HG03442 (cell line): Measurements from ENCODE around the gene BRIX1.
"Not testable (repeated sequence)": the region's sequence is repeated elsewhere in the genome, so short reads cannot be mapped to it uniquely, and the experiment has no call there.

ENCODE experiments used
- ATAC-seq: cut with Tn5 transposase; IDR thresholded peaks from one replicate; pipeline ENCODE4 v1.9.1; 2021; ENCODE audit warnings: mild to moderate bottlenecking, moderate library complexity; ENCODE audit not compliant: unreplicated experiment

Gene BRIX1

GRCh38 chr5:34913072-34913471, 2.4 kb upstream of the BRIX1 start:
- no peak for ATAC-seq

GRCh38 chr5:34914671-34915138, 806 bp upstream of the BRIX1 start:
- peak; percentile 9 for ATAC-seq

- peak; percentile 5 for ATAC-seq
Measured at GRCh38 chr5:34915856-34916192, 313 bp downstream of the BRIX1 start.

- no peak for ATAC-seq
Measured at GRCh38 chr5:34916518-34916917, 1.0 kb downstream of the BRIX1 start.

GRCh38 chr5:34918025-34918424, 2.5 kb downstream of the BRIX1 start:
- ATAC-seq, result no peak

GRCh38 chr5:34919077-34919476, 3.6 kb downstream of the BRIX1 start:
- no peak for ATAC-seq

GRCh38 chr5:34923256-34923655, 7.7 kb downstream of the BRIX1 start:
- not testable (repeated sequence) for ATAC-seq

GRCh38 chr5:34923694-34924461, 8.4 kb downstream of the BRIX1 start:
- ATAC-seq, result peak; percentile 91

- no peak for ATAC-seq
Measured at GRCh38 chr5:34924462-34924765, 8.9 kb downstream of the BRIX1 start.

GRCh38 chr5:34926318-34926888, 10.9 kb downstream of the BRIX1 start:
- no peak for ATAC-seq

- no peak for ATAC-seq
Measured at GRCh38 chr5:34927785-34928184, 12.3 kb downstream of the BRIX1 start.

GRCh38 chr5:34928267-34928666, 12.8 kb downstream of the BRIX1 start:
- ATAC-seq, result no peak

- ATAC-seq, result peak; percentile 85
Measured at GRCh38 chr5:34929134-34929719, 13.7 kb downstream of the BRIX1 start, which contains the start of gene DNAJC21. Gene DNAJC21, plus strand, starts transcription at chr5:34929559. Its CDS starts 261 bp downstream, at chr5:34929820.

GRCh38 chr5:34929720-34930461, 14.4 kb downstream of the BRIX1 start:
- ATAC-seq, result peak; percentile 73

GRCh38 chr5:34930462-34930844, 14.9 kb downstream of the BRIX1 start:
- ATAC-seq, result no peak

- ATAC-seq, result no peak
Measured at GRCh38 chr5:34930870-34931269, 15.4 kb downstream of the BRIX1 start.

GRCh38 chr5:34932947-34933346, 17.4 kb downstream of the BRIX1 start:
- ATAC-seq, result no peak

GRCh38 chr5:34941936-34942335, 26.4 kb downstream of the BRIX1 start:
- ATAC-seq, result no peak

- ATAC-seq, result no peak
Measured at GRCh38 chr5:34944044-34944443, 28.5 kb downstream of the BRIX1 start.

GRCh38 chr5:34944460-34945047, 29.0 kb downstream of the BRIX1 start:
- no peak for ATAC-seq

- ATAC-seq, result no peak
Measured at GRCh38 chr5:34957321-34957720, 41.8 kb downstream of the BRIX1 start.
